Activated CD4-positive, alpha-beta T cell treated with anti-CD3 and anti-CD28 coated beads, Interleukin-2, Interleukin-6, amounts not matched to agents 100 ng/mL and 50 ng/mL, durations not matched to agents 16 hours and 8 hours (primary cell): ENCODE data around the gene ZNRF1.
"Not testable (repeated sequence)": the region's sequence is repeated elsewhere in the genome, so short reads cannot be mapped to it uniquely, and the experiment has no call there.

Experiments
- DNase-seq: peaks from one replicate; pipeline ENCODE4 v3.0.0-alpha.2; 2020

The ZNRF1 gene

GRCh38 chr16:75081179-75081859, 82.5 kb downstream of the ZNRF1 start:
- no peak for DNase-seq

- no peak for DNase-seq
Measured at GRCh38 chr16:75083813-75084212, 85.0 kb downstream of the ZNRF1 start.

- DNase-seq: no peak
Measured at GRCh38 chr16:75085556-75085955, 86.7 kb downstream of the ZNRF1 start.

- no peak for DNase-seq
Measured at GRCh38 chr16:75086281-75086680, 87.5 kb downstream of the ZNRF1 start.

- DNase-seq: no peak
Measured at GRCh38 chr16:75086688-75087374, 88.0 kb downstream of the ZNRF1 start.

- DNase-seq: no peak
Measured at GRCh38 chr16:75087375-75087979, 88.7 kb downstream of the ZNRF1 start.

- no peak for DNase-seq
Measured at GRCh38 chr16:75088216-75088615, 89.4 kb downstream of the ZNRF1 start.

- DNase-seq: no peak
Measured at GRCh38 chr16:75088934-75089333, 90.1 kb downstream of the ZNRF1 start.

- DNase-seq: peak; percentile 33
Measured at GRCh38 chr16:75089486-75090202, 90.8 kb downstream of the ZNRF1 start.

GRCh38 chr16:75090899-75091298, 92.1 kb downstream of the ZNRF1 start:
- not testable (repeated sequence) for DNase-seq

- DNase-seq: not testable (repeated sequence)
Measured at GRCh38 chr16:75091619-75092018, 92.8 kb downstream of the ZNRF1 start.

GRCh38 chr16:75092777-75093176, 94.0 kb downstream of the ZNRF1 start:
- no peak for DNase-seq

GRCh38 chr16:75093598-75094540, 95.0 kb downstream of the ZNRF1 start:
- no peak for DNase-seq

GRCh38 chr16:75095204-75095621, 96.4 kb downstream of the ZNRF1 start:
- no peak for DNase-seq

GRCh38 chr16:75096656-75097055, 97.8 kb downstream of the ZNRF1 start:
- no peak for DNase-seq

GRCh38 chr16:75097191-75097761, 98.5 kb downstream of the ZNRF1 start:
- no peak for DNase-seq

GRCh38 chr16:75097941-75098901, 99.4 kb downstream of the ZNRF1 start:
- DNase-seq: peak; percentile 82

GRCh38 chr16:75099075-75099667, 100.3 kb downstream of the ZNRF1 start:
- DNase-seq: no peak

GRCh38 chr16:75099738-75100602, 101.1 kb downstream of the ZNRF1 start:
- DNase-seq: peak; percentile 72
